ENCODE measurements around the gene TXNRD2.

The TXNRD2 gene

GRCh38 chr22:19866665-19867009 is 75.0 kb downstream of the TXNRD2 start:
- no peaks in the 10 kb centered on the region for H3K27me3 ChIP-seq
- H3K4me3 ChIP-seq (ENCODE audit: low read depth in 1 of 2, low read length in 1 of 2) = no peak overlapping the region
- no peak for TF ChIP-seq CTCF (IDR thresholded peaks at IDR 0.05)
- no peaks in the 10 kb centered on the region for H3K9me3 ChIP-seq
- H3K4me1 ChIP-seq (ENCODE audit: control insufficient read depth in 1 of 2, insufficient read depth in 1 of 2, low read depth in 1 of 2, low read length in 1 of 2) = no peaks in the 10 kb centered on the region
- no peaks in the 10 kb centered on the region for H3K36me3 ChIP-seq
- no peak overlapping the region for H3K27ac ChIP-seq

- no peak overlapping the region for H3K4me3 ChIP-seq (ENCODE audit: low read depth in 1 of 2, low read length in 1 of 2)
- H3K4me1 ChIP-seq (ENCODE audit: control insufficient read depth in 1 of 2, insufficient read depth in 1 of 2, low read depth in 1 of 2, low read length in 1 of 2) = no peaks in the 10 kb centered on the region
- no peak for TF ChIP-seq CTCF (IDR thresholded peaks at IDR 0.05)
- no peak overlapping the region for H3K27ac ChIP-seq
- no peaks in the 10 kb centered on the region for H3K9me3 ChIP-seq
- no peaks in the 10 kb centered on the region for H3K27me3 ChIP-seq
- H3K36me3 ChIP-seq = no peaks in the 10 kb centered on the region
Measured at GRCh38 chr22:19865141-19865829, 76.3 kb downstream of the TXNRD2 start.

GRCh38 chr22:19864538-19865106 is 77.0 kb downstream of the TXNRD2 start:
- H3K4me3 ChIP-seq (ENCODE audit: low read depth in 1 of 2, low read length in 1 of 2) = no peak overlapping the region
- H3K27me3 ChIP-seq = no peaks in the 10 kb centered on the region
- H3K9me3 ChIP-seq = no peaks in the 10 kb centered on the region
- H3K36me3 ChIP-seq = no peaks in the 10 kb centered on the region
- H3K4me1 ChIP-seq (ENCODE audit: control insufficient read depth in 1 of 2, insufficient read depth in 1 of 2, low read depth in 1 of 2, low read length in 1 of 2) = no peaks in the 10 kb centered on the region
- no peak overlapping the region for H3K27ac ChIP-seq
- TF ChIP-seq CTCF (IDR thresholded peaks at IDR 0.05) = no peak

GRCh38 chr22:19863571-19863970 is 78.0 kb downstream of the TXNRD2 start:
- no peaks in the 10 kb centered on the region for H3K36me3 ChIP-seq
- TF ChIP-seq CTCF (IDR thresholded peaks at IDR 0.05) = no peak
- no peak overlapping the region for H3K27ac ChIP-seq
- H3K4me3 ChIP-seq (ENCODE audit: low read depth in 1 of 2, low read length in 1 of 2) = no peak overlapping the region
- no peaks in the 10 kb centered on the region for H3K4me1 ChIP-seq (ENCODE audit: control insufficient read depth in 1 of 2, insufficient read depth in 1 of 2, low read depth in 1 of 2, low read length in 1 of 2)
- no peaks in the 10 kb centered on the region for H3K27me3 ChIP-seq
- no peaks in the 10 kb centered on the region for H3K9me3 ChIP-seq

GRCh38 chr22:19862619-19863246 is 78.9 kb downstream of the TXNRD2 start:
- TF ChIP-seq CTCF (IDR thresholded peaks at IDR 0.05) = no peak
- no peaks in the 10 kb centered on the region for H3K9me3 ChIP-seq
- H3K27me3 ChIP-seq = no peaks in the 10 kb centered on the region
- H3K27ac ChIP-seq = no peak overlapping the region
- H3K4me1 ChIP-seq (ENCODE audit: control insufficient read depth in 1 of 2, insufficient read depth in 1 of 2, low read depth in 1 of 2, low read length in 1 of 2) = no peaks in the 10 kb centered on the region
- no peaks in the 10 kb centered on the region for H3K36me3 ChIP-seq
- H3K4me3 ChIP-seq (ENCODE audit: low read depth in 1 of 2, low read length in 1 of 2) = no peak overlapping the region
